NCI-H1694 treated with DMSO at 0.1 percent for 48 hours (cell line): Measurements from ENCODE around the gene PEX11B.
A peak's percentile ranks its signal among the peaks of the same experiment; 100 is the strongest.

Experiments used
- DNase-seq: peaks from one replicate; lab custom pipeline; 2025; lab: John Stamatoyannopoulos, UW

Gene PEX11B

GRCh38 chr1:145918144-145918991 is at the start of gene PEX11B:
TSS of gene PEX11B (minus strand) at chr1:145918717. CDS start at chr1:145918688, 29 bp downstream.
- DNase-seq = peak; percentile 53

- DNase-seq = no peak
Measured at GRCh38 chr1:145967288-145967687, 48.8 kb upstream of the PEX11B start.

GRCh38 chr1:145965119-145965744 is 46.7 kb upstream of the PEX11B start:
- no peak for DNase-seq

- peak; percentile 78 for DNase-seq
Measured at GRCh38 chr1:145964328-145965118, 46.0 kb upstream of the PEX11B start, which contains the start of the genes ANKRD34A and POLR3GL. TSS of gene ANKRD34A (minus strand) at chr1:145964575. CDS start at chr1:145961759, 2,816 bp downstream. TSS of gene POLR3GL (plus strand) at chr1:145964690. CDS start at chr1:145974866, 10,176 bp downstream.

- DNase-seq = no peak
Measured at GRCh38 chr1:145963265-145964019, 44.9 kb upstream of the PEX11B start.

GRCh38 chr1:145962157-145963102 is 43.9 kb upstream of the PEX11B start:
- DNase-seq = no peak

GRCh38 chr1:145961425-145962156 is 43.1 kb upstream of the PEX11B start:
- DNase-seq = no peak

GRCh38 chr1:145961109-145961424 is 42.5 kb upstream of the PEX11B start:
- DNase-seq = no peak

- DNase-seq = no peak
Measured at GRCh38 chr1:145960468-145961108, 42.1 kb upstream of the PEX11B start.

- DNase-seq = no peak
Measured at GRCh38 chr1:145959957-145960467, 41.5 kb upstream of the PEX11B start.

- DNase-seq = no peak
Measured at GRCh38 chr1:145959333-145959732, 40.8 kb upstream of the PEX11B start.

GRCh38 chr1:145958734-145959133 is 40.2 kb upstream of the PEX11B start:
- DNase-seq = no peak

- peak; percentile 96 for DNase-seq
Measured at GRCh38 chr1:145957443-145958319, 39.2 kb upstream of the PEX11B start, which contains the start of gene LIX1L. TSS of gene LIX1L (minus strand) at chr1:145958017. CDS start at chr1:145957927, 90 bp downstream.

GRCh38 chr1:145956781-145957442 is 38.4 kb upstream of the PEX11B start:
- DNase-seq = no peak

- no peak for DNase-seq
Measured at GRCh38 chr1:145956361-145956760, 37.8 kb upstream of the PEX11B start.

- no peak for DNase-seq
Measured at GRCh38 chr1:145955436-145955835, 36.9 kb upstream of the PEX11B start.

- no peak for DNase-seq
Measured at GRCh38 chr1:145953861-145954260, 35.3 kb upstream of the PEX11B start.
